ENCODE measurements around the gene NDE1.

DNA sequence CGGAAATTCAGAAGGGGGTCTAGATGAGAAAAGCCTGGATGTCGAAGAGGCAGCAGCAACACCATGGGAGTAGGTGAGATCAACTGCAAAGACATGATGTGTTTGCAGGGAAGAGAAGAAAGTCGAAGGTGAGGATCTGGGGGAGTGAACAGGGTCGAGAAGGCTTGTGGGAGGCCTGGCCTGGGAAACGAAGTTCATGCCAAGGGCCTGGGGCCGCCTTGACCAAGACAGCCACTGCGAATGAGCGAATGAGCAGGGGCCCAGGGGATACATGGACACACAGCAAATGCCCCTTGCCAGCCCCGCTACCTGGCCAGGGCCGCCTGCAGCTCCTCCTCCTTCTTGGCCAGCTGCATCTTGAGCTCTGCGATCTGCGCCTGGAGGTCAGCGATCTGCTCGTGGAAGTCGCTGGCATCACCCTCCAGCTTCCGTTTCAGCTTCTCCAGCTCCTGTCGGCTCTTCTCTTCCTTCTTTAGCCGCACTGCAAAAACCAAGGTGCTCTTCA lies 87.1 kb downstream of the NDE1 start:
- TF ChIP-seq, protein P1, sequence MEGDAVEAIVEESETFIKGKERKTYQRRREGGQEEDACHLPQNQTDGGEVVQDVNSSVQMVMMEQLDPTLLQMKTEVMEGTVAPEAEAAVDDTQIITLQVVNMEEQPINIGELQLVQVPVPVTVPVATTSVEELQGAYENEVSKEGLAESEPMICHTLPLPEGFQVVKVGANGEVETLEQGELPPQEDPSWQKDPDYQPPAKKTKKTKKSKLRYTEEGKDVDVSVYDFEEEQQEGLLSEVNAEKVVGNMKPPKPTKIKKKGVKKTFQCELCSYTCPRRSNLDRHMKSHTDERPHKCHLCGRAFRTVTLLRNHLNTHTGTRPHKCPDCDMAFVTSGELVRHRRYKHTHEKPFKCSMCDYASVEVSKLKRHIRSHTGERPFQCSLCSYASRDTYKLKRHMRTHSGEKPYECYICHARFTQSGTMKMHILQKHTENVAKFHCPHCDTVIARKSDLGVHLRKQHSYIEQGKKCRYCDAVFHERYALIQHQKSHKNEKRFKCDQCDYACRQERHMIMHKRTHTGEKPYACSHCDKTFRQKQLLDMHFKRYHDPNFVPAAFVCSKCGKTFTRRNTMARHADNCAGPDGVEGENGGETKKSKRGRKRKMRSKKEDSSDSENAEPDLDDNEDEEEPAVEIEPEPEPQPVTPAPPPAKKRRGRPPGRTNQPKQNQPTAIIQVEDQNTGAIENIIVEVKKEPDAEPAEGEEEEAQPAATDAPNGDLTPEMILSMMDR (IDR thresholded peaks at IDR 0.05): no peak
- TF ChIP-seq POLR2A (IDR thresholded peaks at IDR 0.05): no peak
